HUES48 (cell line): Measurements from ENCODE around the gene SAMD10.
"Not testable (repeated sequence)": the region's sequence is repeated elsewhere in the genome, so short reads cannot be mapped to it uniquely, and the experiment has no call there.

Source experiments
- H3K27ac ChIP-seq: one replicate; pipeline ENCODE4 v1.7.0; 2013; ENCODE audit warnings: low read depth, low read length, inconsistent platforms
- H3K27me3 ChIP-seq: 2 replicates; pipeline ENCODE4 v1.6.1; 2013; ENCODE audit warnings: mild to moderate bottlenecking, low read length; ENCODE audit not compliant: control insufficient read depth, insufficient read depth
- H3K36me3 ChIP-seq: 2 replicates; pipeline ENCODE4 v1.6.1; 2013; ENCODE audit warnings: low read length; ENCODE audit not compliant: control insufficient read depth, insufficient read depth
- H3K4me1 ChIP-seq: 2 replicates; pipeline ENCODE4 v1.6.1; 2013; ENCODE audit warnings: mild to moderate bottlenecking, low read length; ENCODE audit not compliant: control insufficient read depth, insufficient read depth
- H3K4me3 ChIP-seq: 2 replicates; pipeline ENCODE4 v1.5.1; 2013; ENCODE audit warnings: mild to moderate bottlenecking, low read depth, low read length
- H3K9ac ChIP-seq: 2 replicates; pipeline ENCODE4 v1.6.1; 2013; ENCODE audit warnings: mild to moderate bottlenecking, low read depth, low read length, moderate library complexity
- H3K9me3 ChIP-seq: 2 replicates; pipeline ENCODE4 v1.6.1; 2013; ENCODE audit warnings: low read length; ENCODE audit not compliant: control insufficient read depth, insufficient read depth

SAMD10 gene

GRCh38 chr20:63966944-63967322 is 12.5 kb downstream of the SAMD10 start:
- no peak overlapping the region for H3K4me3 ChIP-seq
- H3K36me3 ChIP-seq: peaks cover 51% of the 10 kb centered on the region
- no peak overlapping the region for H3K27ac ChIP-seq
- H3K4me1 ChIP-seq: peaks cover 5% of the 10 kb centered on the region
- H3K27me3 ChIP-seq: no peaks in the 10 kb centered on the region
- no peak overlapping the region for H3K9ac ChIP-seq
- peaks cover 39% of the 10 kb centered on the region for H3K9me3 ChIP-seq

GRCh38 chr20:63966172-63966943 is 13.1 kb downstream of the SAMD10 start:
- H3K4me3 ChIP-seq: no peak overlapping the region
- no peak overlapping the region for H3K27ac ChIP-seq
- H3K36me3 ChIP-seq: peaks cover 57% of the 10 kb centered on the region
- no peak overlapping the region for H3K9ac ChIP-seq
- H3K4me1 ChIP-seq: peaks cover 5% of the 10 kb centered on the region
- H3K9me3 ChIP-seq: peaks cover 39% of the 10 kb centered on the region
- H3K27me3 ChIP-seq: no peaks in the 10 kb centered on the region

GRCh38 chr20:63964412-63964811 is 15.0 kb downstream of the SAMD10 start:
- H3K36me3 ChIP-seq: peaks cover 71% of the 10 kb centered on the region
- H3K27ac ChIP-seq: no peak overlapping the region

GRCh38 chr20:63963784-63964301 is 15.6 kb downstream of the SAMD10 start:
- no peak overlapping the region for H3K4me3 ChIP-seq
- peaks cover 39% of the 10 kb centered on the region for H3K9me3 ChIP-seq
- no peak overlapping the region for H3K9ac ChIP-seq
- no peak overlapping the region for H3K27ac ChIP-seq
- H3K4me1 ChIP-seq: peaks cover 11% of the 10 kb centered on the region
- peaks cover 73% of the 10 kb centered on the region for H3K36me3 ChIP-seq
- H3K27me3 ChIP-seq: no peaks in the 10 kb centered on the region

More at GRCh38 chr20:63964412-63964811, 15.0 kb downstream of the SAMD10 start:
- Histone ChIP-seq H3K9me3 (peaks cover 39% of the 10 kb centered on the region), H3K9ac (no peak overlapping the region), H3K4me3 (no peak overlapping the region), H3K27me3 (no peaks in the 10 kb centered on the region), H3K4me1 (peaks cover 7% of the 10 kb centered on the region)

GRCh38 chr20:63963348-63963741 is 16.1 kb downstream of the SAMD10 start:
- peaks cover 37% of the 10 kb centered on the region for H3K9me3 ChIP-seq
- H3K36me3 ChIP-seq: peaks cover 73% of the 10 kb centered on the region
- no peak overlapping the region for H3K4me3 ChIP-seq
- no peak overlapping the region for H3K27ac ChIP-seq
- peaks cover 12% of the 10 kb centered on the region; the same call in 1 of the 2 replicates for H3K4me1 ChIP-seq
- no peak overlapping the region for H3K9ac ChIP-seq
- no peaks in the 10 kb centered on the region for H3K27me3 ChIP-seq

GRCh38 chr20:63962426-63963347 is 16.8 kb downstream of the SAMD10 start:
- Histone ChIP-seq H3K9ac (no peak overlapping the region), H3K36me3 (peaks cover 67% of the 10 kb centered on the region), H3K4me1 (peaks cover 17% of the 10 kb centered on the region; the same call in 1 of the 2 replicates), H3K27ac (no peak overlapping the region), H3K27me3 (no peaks in the 10 kb centered on the region), H3K9me3 (peaks cover 31% of the 10 kb centered on the region), H3K4me3 (no peak overlapping the region)

GRCh38 chr20:63961664-63962425 is 17.6 kb downstream of the SAMD10 start:
- H3K4me1 ChIP-seq: peaks cover 17% of the 10 kb centered on the region; the same call in 1 of the 2 replicates
- no peak overlapping the region for H3K4me3 ChIP-seq
- H3K36me3 ChIP-seq: peaks cover 58% of the 10 kb centered on the region
- peaks cover 23% of the 10 kb centered on the region for H3K9me3 ChIP-seq
- no peak overlapping the region for H3K9ac ChIP-seq
- no peaks in the 10 kb centered on the region for H3K27me3 ChIP-seq
- no peak overlapping the region for H3K27ac ChIP-seq

GRCh38 chr20:63960654-63961621 is 18.5 kb downstream of the SAMD10 start:
- Histone ChIP-seq H3K4me1 (peaks cover 17% of the 10 kb centered on the region; the same call in 1 of the 2 replicates), H3K36me3 (peaks cover 49% of the 10 kb centered on the region), H3K9me3 (peaks cover 14% of the 10 kb centered on the region)
- H3K27ac ChIP-seq, H3K9ac ChIP-seq, H3K27me3 ChIP-seq, H3K4me3 ChIP-seq: not testable (repeated sequence)

GRCh38 chr20:63959699-63960075 is 19.8 kb downstream of the SAMD10 start:
- H3K36me3 ChIP-seq: peaks cover 49% of the 10 kb centered on the region
- peak overlapping the region; percentile 20 for H3K27ac ChIP-seq

More at GRCh38 chr20:63959699-63960075, 19.8 kb downstream of the SAMD10 start:
- Histone ChIP-seq H3K9ac (no peak overlapping the region), H3K27me3 (no peaks in the 10 kb centered on the region), H3K4me3 (no peak overlapping the region), H3K9me3 (peaks cover 14% of the 10 kb centered on the region), H3K4me1 (peaks cover 17% of the 10 kb centered on the region; the same call in 1 of the 2 replicates)
